ENCODE measurements around the gene SLC25A13.

DNA sequence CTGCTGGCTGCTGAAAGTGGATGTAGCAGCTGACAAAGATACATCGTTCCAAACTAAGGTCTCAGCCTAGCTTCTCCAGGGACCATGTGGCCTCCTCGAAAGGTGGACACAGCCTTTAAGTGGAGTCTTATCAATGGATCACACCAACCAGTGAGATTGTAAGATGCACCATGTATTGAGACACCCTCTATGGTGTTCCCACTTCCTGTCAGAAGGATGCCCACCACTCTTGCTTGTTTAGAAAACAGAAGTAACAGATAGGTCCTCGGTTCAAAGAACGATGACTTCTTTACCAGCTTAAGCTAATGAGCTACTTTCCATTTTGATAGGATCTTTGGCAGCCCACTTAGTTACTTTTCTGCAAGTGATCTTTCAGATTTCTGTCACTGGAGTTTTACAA lies 34.3 kb downstream of the SLC25A13 start:
- TF ChIP-seq, protein P1, sequence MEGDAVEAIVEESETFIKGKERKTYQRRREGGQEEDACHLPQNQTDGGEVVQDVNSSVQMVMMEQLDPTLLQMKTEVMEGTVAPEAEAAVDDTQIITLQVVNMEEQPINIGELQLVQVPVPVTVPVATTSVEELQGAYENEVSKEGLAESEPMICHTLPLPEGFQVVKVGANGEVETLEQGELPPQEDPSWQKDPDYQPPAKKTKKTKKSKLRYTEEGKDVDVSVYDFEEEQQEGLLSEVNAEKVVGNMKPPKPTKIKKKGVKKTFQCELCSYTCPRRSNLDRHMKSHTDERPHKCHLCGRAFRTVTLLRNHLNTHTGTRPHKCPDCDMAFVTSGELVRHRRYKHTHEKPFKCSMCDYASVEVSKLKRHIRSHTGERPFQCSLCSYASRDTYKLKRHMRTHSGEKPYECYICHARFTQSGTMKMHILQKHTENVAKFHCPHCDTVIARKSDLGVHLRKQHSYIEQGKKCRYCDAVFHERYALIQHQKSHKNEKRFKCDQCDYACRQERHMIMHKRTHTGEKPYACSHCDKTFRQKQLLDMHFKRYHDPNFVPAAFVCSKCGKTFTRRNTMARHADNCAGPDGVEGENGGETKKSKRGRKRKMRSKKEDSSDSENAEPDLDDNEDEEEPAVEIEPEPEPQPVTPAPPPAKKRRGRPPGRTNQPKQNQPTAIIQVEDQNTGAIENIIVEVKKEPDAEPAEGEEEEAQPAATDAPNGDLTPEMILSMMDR (conservative IDR thresholded peaks at IDR 0.05 in 1 of 2, IDR thresholded peaks at IDR 0.05 in 1 of 2; ENCODE audit: low read depth in 1 of 2, low read length in 2 of 2): no peak
- no peak for TF ChIP-seq EZH2 (IDR thresholded peaks at IDR 0.05; ENCODE audit: low read length, missing control alignments)
